22Rv1 (cell line): ENCODE data around the gene AASDHPPT.
A peak's percentile ranks its signal among the peaks of the same experiment; 100 is the strongest.

ENCODE experiments used
- H3K27ac ChIP-seq: fragments of 450-650 bp; 2 replicates; pipeline ENCODE4 v1.5.1; 2017
- CTCF ChIP-seq: fragments of 450-650 bp; IDR thresholded peaks from 2 replicates; pipeline ENCODE4 v1.5.1; 2017; ENCODE audit warnings: mild to moderate bottlenecking
- ZFX ChIP-seq: fragments of 450-650 bp; IDR thresholded peaks from 2 replicates; pipeline ENCODE4 v1.6.1; 2017; ENCODE audit warnings: antibody characterized with exemption, borderline replicate concordance

AASDHPPT gene

GRCh38 chr11:106087815-106088435, 10.5 kb downstream of the AASDHPPT start:
- TF ChIP-seq ZFX: no peak
- TF ChIP-seq CTCF: peak; percentile 97
- 0 out of 2 replicates have a peak overlapping the region, but pooled peaks have one; percentile 34 for H3K27ac ChIP-seq

DNA sequence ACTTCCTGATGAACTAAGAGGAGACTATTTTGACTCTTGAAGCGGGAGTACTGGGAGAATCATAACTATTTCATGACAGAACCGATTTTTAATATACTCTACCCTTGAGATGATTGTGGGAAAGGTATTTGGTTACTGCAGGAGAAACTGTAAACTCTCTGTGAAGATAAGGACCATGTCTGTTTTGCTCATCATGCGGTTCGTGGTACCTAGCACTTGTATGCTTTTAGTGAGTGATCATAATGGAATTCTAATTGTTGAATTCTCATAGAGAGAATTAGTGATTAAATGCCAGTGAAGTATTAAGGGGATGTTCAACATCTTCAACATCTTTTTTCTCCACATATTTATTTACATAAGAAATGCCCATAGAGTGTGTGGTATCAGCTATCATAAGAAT, 11.4 kb downstream of the AASDHPPT start:
- H3K27ac ChIP-seq: no peak overlapping the region
- TF ChIP-seq CTCF (no peak), ZFX (no peak)

GRCh38 chr11:106091480-106092123, 14.1 kb downstream of the AASDHPPT start:
- H3K27ac ChIP-seq: no peak overlapping the region
- TF ChIP-seq ZFX (no peak), CTCF (no peak)

DNA sequence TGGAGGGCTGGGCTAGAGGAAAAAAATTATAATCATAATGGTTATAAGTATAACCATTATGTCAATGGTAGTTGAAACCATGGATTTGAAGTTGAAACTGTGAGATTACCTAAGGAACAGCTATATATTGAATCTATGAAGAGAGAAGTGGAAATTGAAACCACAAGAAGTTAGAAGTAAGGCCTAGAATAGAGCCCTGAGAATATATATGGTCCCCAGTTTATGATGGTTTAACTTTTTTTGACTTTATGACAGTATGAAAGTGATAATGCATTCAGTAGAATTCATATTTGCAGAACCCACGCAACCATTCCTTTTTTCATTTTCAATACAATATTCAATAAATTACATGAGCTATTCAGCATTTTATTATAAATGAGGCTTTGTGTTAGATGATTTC, 15.0 kb downstream of the AASDHPPT start:
- no peak overlapping the region for H3K27ac ChIP-seq
- no peak for TF ChIP-seq ZFX
- TF ChIP-seq CTCF: no peak

DNA sequence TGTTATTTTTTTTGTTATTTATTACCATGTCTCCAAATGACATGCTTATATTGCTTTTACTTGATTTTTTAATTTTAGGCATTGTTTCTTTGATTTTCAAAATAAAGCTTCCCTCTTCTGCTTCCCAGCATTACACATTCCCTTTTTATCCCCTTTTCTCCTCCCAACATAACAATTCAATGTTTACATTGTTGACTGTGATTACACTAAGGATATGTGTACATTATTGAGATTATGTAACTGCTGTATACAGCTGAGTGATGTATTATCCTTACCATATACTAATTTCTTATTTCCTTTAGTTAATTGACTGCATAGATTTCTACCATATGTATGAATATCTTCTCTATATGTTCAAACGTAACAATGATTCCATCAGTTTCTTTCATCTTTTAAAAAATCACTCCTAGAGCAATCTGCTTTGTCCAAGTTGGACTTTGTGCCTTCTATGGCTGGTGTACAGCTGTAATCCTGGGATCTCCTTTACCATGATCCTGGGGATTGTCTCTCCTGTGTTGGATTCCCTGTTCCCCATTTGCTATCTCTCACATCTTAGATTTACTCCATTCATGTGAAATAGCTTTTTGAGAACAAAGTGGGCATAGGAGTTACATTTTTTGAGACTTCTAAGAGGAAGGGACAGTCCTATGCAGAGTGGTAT, 21.6 kb downstream of the AASDHPPT start:
- H3K27ac ChIP-seq: no peak overlapping the region
- TF ChIP-seq ZFX (no peak), CTCF (no peak)

DNA sequence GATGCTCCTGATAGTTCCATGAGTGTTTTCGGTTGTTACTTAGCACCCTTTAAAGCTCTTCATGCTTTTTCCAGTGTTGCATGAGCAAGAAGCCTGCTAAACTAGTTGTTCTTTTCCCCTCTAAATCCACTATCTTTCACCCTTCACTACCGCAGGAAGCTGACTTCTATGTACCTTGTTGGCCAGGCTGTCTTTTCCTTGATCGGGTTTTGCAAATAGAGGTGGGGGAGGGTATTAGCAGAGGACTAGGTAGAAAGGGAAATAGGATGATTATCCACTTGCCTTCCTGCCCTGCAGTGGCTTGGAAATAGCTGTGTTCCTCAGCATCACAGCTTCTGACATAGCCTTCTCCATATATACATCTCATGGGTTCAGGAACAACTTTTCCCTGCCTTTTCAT, 23.9 kb downstream of the AASDHPPT start:
- no peak overlapping the region for H3K27ac ChIP-seq
- TF ChIP-seq ZFX: no peak
- no peak for TF ChIP-seq CTCF

DNA sequence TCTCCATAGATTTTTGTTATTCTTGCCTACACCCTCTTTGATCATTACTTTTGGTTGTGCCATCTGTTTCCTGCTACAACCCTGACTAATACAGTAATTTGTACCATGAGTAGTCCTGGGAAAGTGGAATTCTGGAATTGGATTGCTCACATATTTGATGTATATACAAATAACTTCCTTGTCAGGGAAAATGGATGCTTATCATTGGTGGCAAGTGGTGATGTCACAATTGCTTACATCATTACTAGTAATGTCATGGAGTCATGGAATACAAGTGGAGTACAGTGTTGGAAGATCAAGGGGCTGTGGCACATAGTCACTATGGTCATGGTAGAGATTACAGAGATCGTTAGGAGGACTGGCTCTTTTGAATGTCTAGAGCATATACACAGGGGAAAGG, 24.4 kb downstream of the AASDHPPT start:
- TF ChIP-seq CTCF (no peak), ZFX (no peak)
- H3K27ac ChIP-seq: no peak overlapping the region
